Measurements from ENCODE around the gene CCT8.

GRCh38 chr21:29098156-29098555 lies 24.7 kb upstream of the CCT8 start:
- no peak for TF ChIP-seq TAF1 (IDR thresholded peaks at IDR 0.05; ENCODE audit: low read depth, low read length)
- TF ChIP-seq POLR2A (IDR thresholded peaks at IDR 0.05; ENCODE audit: low read depth, low read length) = no peak
- peak; percentile 9; the same call in 1 of the 2 replicates for TF ChIP-seq SPI1 (IDR thresholded peaks at IDR 0.05; ENCODE audit: low read depth, low read length)
- TF ChIP-seq POLR2AphosphoS5 (IDR thresholded peaks at IDR 0.05; ENCODE audit: low read depth, low read length) = no peak
